H1 (cell line): ENCODE results near the gene PPIF. TPM values are rescaled to one million over a fixed set of nuclear protein-coding genes. Genes with fewer than 3 reads are reported as not detected.

Experiments
- CTCF ChIA-PET: fragments of 300-600 bp; sonication (Branson Sonifier 250); formaldehyde crosslinking; loops from one replicate; lab custom pipeline; 2021; ENCODE audit not compliant: partially characterized antibody; lab: Charles Lee
- POLR2A ChIA-PET: fragments of 300-600 bp; sonication (Branson Sonifier 250); formaldehyde crosslinking; loops from one replicate; lab custom pipeline; 2021; ENCODE audit warnings: inconsistent platforms; ENCODE audit not compliant: partially characterized antibody; lab: Charles Lee
- DNase-seq, 2 experiments: peaks; one replicate each; pipeline versions ENCODE4 v3.0.0 to v3.0.0-alpha.2; 2010 to 2022; ENCODE audit warnings: low spot score in 2 of 2, low read depth in 1 of 2, mixed read lengths in 1 of 2
- FAIRE-seq: peaks from 2 replicates; lab custom pipeline; 2011; peaks lifted over from hg19 to GRCh38; lab: Jason Lieb, UNC
- H2AFZ ChIP-seq: 2 replicates; pipeline ENCODE4 v1.8.1; 2012; ENCODE audit warnings: low read length, inconsistent platforms
- H2AK5ac ChIP-seq: 2 replicates; pipeline ENCODE4 v1.6.1; 2013; ENCODE audit warnings: low read depth, low read length
- H2BK120ac ChIP-seq: replicated peaks from 2 replicates; pipeline ENCODE3; 2013; ENCODE audit warnings: low read depth, low read length, inconsistent platforms
- H2BK12ac ChIP-seq: 2 replicates; pipeline ENCODE4 v1.6.1; 2013; ENCODE audit warnings: low read depth, low read length
- H2BK15ac ChIP-seq: 2 replicates; pipeline ENCODE4 v1.6.1; 2013; ENCODE audit warnings: low read length
- H2BK20ac ChIP-seq: 2 replicates; pipeline ENCODE4 v1.6.1; 2013; ENCODE audit warnings: low read length
- H2BK5ac ChIP-seq: 2 replicates; pipeline ENCODE4 v1.6.1; 2013; ENCODE audit warnings: low read depth, low read length
- H3K14ac ChIP-seq: 2 replicates; pipeline ENCODE4 v1.6.1; 2013; ENCODE audit warnings: inconsistent platforms; ENCODE audit not compliant: insufficient read length
- H3K18ac ChIP-seq: 2 replicates; pipeline ENCODE4 v1.6.1; 2013; ENCODE audit warnings: low read length; ENCODE audit errors: extremely low read depth
- H3K23ac ChIP-seq: 2 replicates; pipeline ENCODE4 v1.6.1; 2013; ENCODE audit warnings: inconsistent platforms; ENCODE audit not compliant: insufficient read length
- H3K23me2 ChIP-seq: 2 replicates; pipeline ENCODE4 v1.6.1; 2013; ENCODE audit warnings: low read depth, low read length
- H3K27ac ChIP-seq: 2 replicates; pipeline ENCODE4 v1.6.1; 2011; ENCODE audit warnings: low read depth, low read length, inconsistent platforms
- H3K27me3 ChIP-seq, 4 experiments: replicated peaks in 1 of 4; 1 replicate in 1 of 4; 2 replicates in 3 of 4; pipeline versions ENCODE4 v1.6.1 to v1.8.1; 2011 to 2013; ENCODE audit warnings: low read length in 3 of 4, mild to moderate bottlenecking in 3 of 4, inconsistent platforms in 2 of 4, mixed read lengths in 2 of 4, moderate library complexity in 1 of 4; ENCODE audit not compliant: control insufficient read depth in 3 of 4, insufficient read depth in 3 of 4; ENCODE audit errors: extremely low read depth in 1 of 4
- H3K36me3 ChIP-seq, 4 experiments: 2 replicates each; pipeline versions ENCODE4 v1.6.1 to v1.8.1; 2011 to 2013; ENCODE audit warnings: mild to moderate bottlenecking in 4 of 4, low read length in 3 of 4, moderate library complexity in 2 of 4, control low read depth in 1 of 4, inconsistent platforms in 1 of 4; ENCODE audit not compliant: insufficient read depth in 4 of 4, control insufficient read depth in 2 of 4
- H3K4ac ChIP-seq: replicated peaks from 2 replicates; pipeline ENCODE3; 2013; ENCODE audit warnings: low read length, low read depth, mixed read lengths, inconsistent platforms; ENCODE audit not compliant: insufficient read length
- H3K4me1 ChIP-seq, 4 experiments: replicated peaks in 1 of 4; 1 replicate in 1 of 4; 2 replicates in 3 of 4; pipeline versions ENCODE4 v1.6.1 to v1.8.1; 2011 to 2013; ENCODE audit warnings: low read length in 3 of 4, inconsistent platforms in 2 of 4, mixed read lengths in 1 of 4; ENCODE audit not compliant: insufficient read depth in 4 of 4, control insufficient read depth in 3 of 4
- H3K4me2 ChIP-seq, 2 experiments: 2 replicates each; pipeline versions ENCODE4 v1.6.1 to v1.8.1; 2011 to 2013; ENCODE audit warnings: low read depth in 2 of 2, low read length in 2 of 2, control low read depth in 1 of 2, inconsistent platforms in 1 of 2, mild to moderate bottlenecking in 1 of 2; ENCODE audit not compliant: insufficient read depth in 1 of 2
- H3K4me3 ChIP-seq, 4 experiments: fragments of 200-600, 300-600 bp in 1 of 4; sonication (generic), shearing (Covaris generic), sonication (Bioruptor Twin) in 1 of 4; 2 replicates each; pipeline versions ENCODE4 v1.5.1 to v1.8.1; 2011 to 2016; ENCODE audit warnings: low read length in 4 of 4, low read depth in 3 of 4, control low read depth in 2 of 4, inconsistent platforms in 2 of 4, mild to moderate bottlenecking in 2 of 4, mixed read lengths in 1 of 4, moderate library complexity in 1 of 4; ENCODE audit not compliant: insufficient read depth in 2 of 4; ENCODE audit errors: extremely low read depth in 1 of 4
- H3K56ac ChIP-seq: replicated peaks from 2 replicates; pipeline ENCODE3; 2013; ENCODE audit warnings: low read depth, mild to moderate bottlenecking, mixed read lengths, low read length, inconsistent platforms; ENCODE audit not compliant: insufficient read length
- H3K79me1 ChIP-seq: 2 replicates; pipeline ENCODE4 v1.6.1; 2013; ENCODE audit warnings: low read depth, low read length, control low read depth
- H3K79me2 ChIP-seq, 2 experiments: 2 replicates each; pipeline versions ENCODE4 v1.6.1 to v1.8.1; 2012 to 2013; ENCODE audit warnings: low read length in 2 of 2, mild to moderate bottlenecking in 2 of 2, inconsistent platforms in 1 of 2; ENCODE audit not compliant: insufficient read depth in 2 of 2, control insufficient read depth in 1 of 2
- H3K9ac ChIP-seq, 4 experiments: replicated peaks in 1 of 4; 1 replicate in 1 of 4; 2 replicates in 3 of 4; pipeline versions ENCODE4 v1.6.1 to v1.8.1; 2011 to 2013; ENCODE audit warnings: low read depth in 3 of 4, low read length in 3 of 4, control low read depth in 2 of 4, mild to moderate bottlenecking in 2 of 4, moderate library complexity in 2 of 4, inconsistent platforms in 1 of 4; ENCODE audit errors: extremely low read depth in 1 of 4
- H3K9me3 ChIP-seq, 2 experiments: 2 replicates each; pipeline versions ENCODE4 v1.6.1 to v1.8.1; 2012 to 2013; ENCODE audit warnings: mild to moderate bottlenecking in 2 of 2, moderate library complexity in 2 of 2, control low read depth in 1 of 2, inconsistent platforms in 1 of 2, low read depth in 1 of 2, low read length in 1 of 2, mixed read lengths in 1 of 2; ENCODE audit not compliant: insufficient read depth in 2 of 2
- H4K20me1 ChIP-seq, 2 experiments: replicated peaks in 1 of 2; 2 replicates each; pipeline versions ENCODE3 to v1.8.1; 2011 to 2013; ENCODE audit warnings: inconsistent platforms in 2 of 2, low read length in 2 of 2, mild to moderate bottlenecking in 1 of 2; ENCODE audit not compliant: insufficient read depth in 2 of 2, control insufficient read depth in 1 of 2
- H4K5ac ChIP-seq: 2 replicates; pipeline ENCODE4 v1.6.1; 2013; ENCODE audit warnings: low read length, low read depth, mixed read lengths, inconsistent platforms; ENCODE audit not compliant: insufficient read length
- H4K8ac ChIP-seq: 2 replicates; pipeline ENCODE4 v1.8.0; 2013; ENCODE audit warnings: mild to moderate bottlenecking, moderate library complexity, low read length, inconsistent platforms; ENCODE audit not compliant: insufficient read depth; ENCODE audit errors: extremely low read depth
- H4K91ac ChIP-seq: replicated peaks from 2 replicates; pipeline ENCODE3; 2013; ENCODE audit warnings: low read length, mixed read lengths, inconsistent platforms; ENCODE audit not compliant: insufficient read length
- CEBPB ChIP-seq: IDR thresholded peaks from 2 replicates; pipeline ENCODE4 v1.6.1; 2012; ENCODE audit warnings: low read depth, low read length
- HDAC6 ChIP-seq: IDR thresholded peaks from one replicate; pipeline ENCODE4 v1.7.1; 2012; ENCODE audit warnings: low read depth, mild to moderate bottlenecking, inconsistent platforms, low read length, moderate library complexity
- JUN ChIP-seq: IDR thresholded peaks from 2 replicates; pipeline ENCODE4 v1.6.1; 2011; ENCODE audit warnings: low read depth, mild to moderate bottlenecking, improper control_type of control experiment, low read length
- JUND ChIP-seq: IDR thresholded peaks from 2 replicates; pipeline ENCODE4 v1.6.1; 2011; ENCODE audit warnings: mild to moderate bottlenecking, improper control_type of control experiment, low read length
- NRF1 ChIP-seq: IDR thresholded peaks from 2 replicates; pipeline ENCODE4 v1.6.1; 2011; ENCODE audit warnings: mild to moderate bottlenecking, low read depth, low read length, improper control_type of control experiment
- RXRA ChIP-seq: IDR thresholded peaks from 2 replicates; pipeline ENCODE4 v1.6.1; 2011; ENCODE audit warnings: low read depth, mild to moderate bottlenecking, low read length, moderate library complexity; ENCODE audit not compliant: insufficient read depth
- SAP30 ChIP-seq: fragments of 300-600 bp; sonication (generic); IDR thresholded peaks from 2 replicates; pipeline ENCODE4 v1.7.1; 2012; ENCODE audit warnings: low read length, moderate library complexity, mild to moderate bottlenecking, inconsistent platforms; ENCODE audit not compliant: insufficient read depth, insufficient replicate concordance
- SP2 ChIP-seq: IDR thresholded peaks from 2 replicates; pipeline ENCODE4 v1.6.1; 2012; ENCODE audit warnings: mild to moderate bottlenecking, low read length, inconsistent platforms
- SUZ12 ChIP-seq: fragments of 200-600 bp; sonication (generic); IDR thresholded peaks from 2 replicates; pipeline ENCODE4 v1.6.1; 2012; ENCODE audit warnings: mild to moderate bottlenecking, inconsistent platforms, low read length, moderate library complexity, mixed read lengths
- YY1 ChIP-seq: IDR thresholded peaks from 2 replicates; pipeline ENCODE4 v1.6.1; 2011; ENCODE audit warnings: low read depth, mild to moderate bottlenecking, low read length
- WGBS, 2 experiments: shearing (Covaris generic) in 1 of 2; methylation state at CpG; one replicate each; pipeline versions ENCODE4 v1.1.6 to v1.1.7; 2013 to 2015; ENCODE audit warnings: low lambda C conversion rate in 2 of 2, mixed read lengths in 2 of 2, inconsistent platforms in 1 of 2, low coverage in 1 of 2, missing lambda C conversion rate in 1 of 2; ENCODE audit not compliant: insufficient replicate concordance in 2 of 2, insufficient coverage in 1 of 2, insufficient read length in 1 of 2; ENCODE audit errors: extremely low coverage in 1 of 2, missing lambda C conversion rate in 1 of 2; 5-methylcytosine and 5-hydroxymethylcytosine counted together
- polyA plus RNA-seq, 7 experiments: library from polyadenylated mRNA; depleted of rRNA in 3 of 7; stranded (reverse) in 5 of 7; unstranded in 2 of 7; fragments of >200 nt in 5 of 7; fragments of 200-250 nt in 2 of 7; gene quantifications; 1 replicate in 5 of 7; 2 replicates in 1 of 7; 4 replicates in 1 of 7; pipeline versions ENCODE4 v1.2.1 to v1.2.3, GENCODE V29; 2011 to 2013; ENCODE audit warnings: missing spikeins in 2 of 7, mixed read lengths in 2 of 7
- total RNA-seq: library from RNA; stranded (reverse); fragmentation: NEBNext Ultra II Directional; extraction: Animal tissue kit (Norgen Biotek cat#: 25700); gene quantifications from 2 replicates; pipeline ENCODE4 v1.2.1, GENCODE V29; 2021
- TF ChIP-seq, protein P1 (sequence below): IDR thresholded peaks from 2 replicates; pipeline ENCODE4 v1.6.1; 2012; ENCODE audit warnings: inconsistent platforms

Gene PPIF
- total and polyA plus RNA-seq, 2 of the 8 experiments (the other 6 are each of a cell fraction or from before 2014, with no cell fraction given), result 70.2 to 77.6 TPM

DNA sequence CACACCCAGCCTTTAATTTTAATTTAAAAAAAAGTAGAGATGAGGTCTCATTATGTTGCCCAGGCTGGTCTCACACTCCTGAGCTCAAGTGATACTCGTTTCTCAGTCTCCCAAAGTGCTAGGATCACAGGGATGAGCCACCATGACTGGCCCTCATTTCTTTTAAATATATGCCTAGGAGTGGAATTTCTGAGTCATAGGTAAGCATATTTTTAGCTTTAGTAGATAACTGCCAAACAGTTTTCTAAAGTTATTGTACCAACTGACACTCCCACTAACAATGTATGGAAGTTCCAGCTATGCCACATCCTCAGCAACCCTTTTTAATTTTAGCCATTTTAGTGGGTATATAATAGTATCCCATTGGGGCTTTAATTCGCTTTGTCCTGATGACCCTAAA, 13.8 kb upstream of the PPIF start:
- no peak overlapping the region for H2AFZ ChIP-seq
- H3K4me3 ChIP-seq, result no peak overlapping the region
- H4K5ac ChIP-seq, result no peak overlapping the region
- FAIRE-seq, result no peak
- H2BK20ac ChIP-seq, result no peak overlapping the region
- H3K9me3 ChIP-seq, result peaks cover 2 to 4% of the 10 kb centered on the region in 2 experiments; a peak in 2 of 4 replicates
- H3K9ac ChIP-seq, result no peak overlapping the region
- no peak overlapping the region for H3K4ac ChIP-seq
- no peak overlapping the region for H3K27ac ChIP-seq
- H4K8ac ChIP-seq, result no peak overlapping the region
- H2BK15ac ChIP-seq, result no peak overlapping the region
- no peaks in the 10 kb centered on the region for H3K27me3 ChIP-seq
- H4K20me1 ChIP-seq, result no peaks in the 10 kb centered on the region
- H3K18ac ChIP-seq, result no peak overlapping the region
- H2AK5ac ChIP-seq, result no peak overlapping the region
- no peak overlapping the region for H3K4me2 ChIP-seq
- no peaks in the 10 kb centered on the region for H3K79me2 ChIP-seq
- H2BK5ac ChIP-seq, result no peak overlapping the region
- no peaks in the 10 kb centered on the region for H3K36me3 ChIP-seq
- WGBS, 2 experiments, result 87% methylated on average over 2 of the region's 2 CpGs; no CpG with 5 or more reads in 1 of the 2 experiments
- H3K14ac ChIP-seq, result no peak overlapping the region
- no peak overlapping the region for H3K56ac ChIP-seq
- no peaks in the 10 kb centered on the region for H3K79me1 ChIP-seq
- H2BK12ac ChIP-seq, result no peak overlapping the region
- H4K91ac ChIP-seq, result no peak overlapping the region
- POLR2A ChIA-PET, result no interaction called here
- TF ChIP-seq SP2 (no peak), RXRA (no peak), HDAC6 (no peak), YY1 (no peak), CEBPB (no peak), JUN (no peak), JUND (no peak), NRF1 (no peak), SUZ12 (no peak), SAP30 (no peak)
- TF ChIP-seq, protein P1, sequence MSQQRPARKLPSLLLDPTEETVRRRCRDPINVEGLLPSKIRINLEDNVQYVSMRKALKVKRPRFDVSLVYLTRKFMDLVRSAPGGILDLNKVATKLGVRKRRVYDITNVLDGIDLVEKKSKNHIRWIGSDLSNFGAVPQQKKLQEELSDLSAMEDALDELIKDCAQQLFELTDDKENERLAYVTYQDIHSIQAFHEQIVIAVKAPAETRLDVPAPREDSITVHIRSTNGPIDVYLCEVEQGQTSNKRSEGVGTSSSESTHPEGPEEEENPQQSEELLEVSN, result no peak
- TF ChIP-seq, all 59 proteins: peak for 0
- no peak overlapping the region for H3K23ac ChIP-seq
- CTCF ChIA-PET, result interaction anchor here (2.9 to 4.5 kb wide), 2 partner anchors 12 to 16 kb away, joined by 9 to 29 read pairs; no protein-coding TSS in a partner anchor
- DNase-seq, result no peak
- H2BK120ac ChIP-seq, result no peak overlapping the region
- peaks cover 0 to 11% (median 0%) of the 10 kb centered on the region in 4 experiments; a peak in 3 of 7 replicates for H3K4me1 ChIP-seq
- no peaks in the 10 kb centered on the region for H3K23me2 ChIP-seq
